IPS-11a (cell line): ENCODE results near the gene ACTN1.
"Not testable (repeated sequence)": the region's sequence is repeated elsewhere in the genome, so short reads cannot be mapped to it uniquely, and the experiment has no call there.

Source experiments
- H3K4me3 ChIP-seq: one replicate; pipeline ENCODE4 v1.5.1; 2013; ENCODE audit warnings: low read depth, low read length, control low read depth

Gene ACTN1

DNA sequence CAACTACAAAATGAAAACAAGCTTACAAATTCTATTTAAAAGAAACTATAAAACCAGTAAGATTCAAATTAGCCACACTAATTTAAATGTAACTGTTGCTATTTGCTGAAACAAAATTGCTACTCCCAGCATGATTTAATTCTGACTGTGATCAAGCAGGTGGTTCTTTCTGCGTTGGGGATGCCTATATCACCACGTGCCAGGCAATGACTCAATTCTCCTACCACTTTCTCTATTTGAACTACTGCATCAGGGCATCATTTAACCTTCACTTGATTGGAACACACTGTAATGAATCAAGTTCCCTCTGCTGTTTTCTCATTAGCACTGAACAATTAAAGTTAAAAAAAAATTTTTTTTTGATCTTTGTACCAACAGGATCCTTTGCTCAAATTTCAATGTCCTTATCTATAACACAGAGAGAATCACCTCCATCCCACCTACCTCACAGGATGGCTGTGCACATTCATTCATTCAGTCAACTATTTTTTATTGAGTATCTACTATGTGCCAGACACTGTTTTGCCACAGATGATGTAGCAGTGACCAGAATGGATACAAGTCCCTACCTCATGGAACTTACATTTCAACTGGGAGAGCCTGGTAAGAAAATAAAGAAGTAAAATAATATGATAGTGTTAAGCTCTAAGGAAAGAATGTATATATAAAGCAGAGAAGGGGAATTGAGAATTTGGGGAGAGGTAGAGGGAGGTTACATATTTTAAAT lies 8.0 kb upstream of the ACTN1 start:
- H3K4me3 ChIP-seq: no peak overlapping the region

- no peak overlapping the region for H3K4me3 ChIP-seq
These were observed 7.1 kb upstream of the ACTN1 start for GRCh38 chr14:68986225-68986624.

DNA sequence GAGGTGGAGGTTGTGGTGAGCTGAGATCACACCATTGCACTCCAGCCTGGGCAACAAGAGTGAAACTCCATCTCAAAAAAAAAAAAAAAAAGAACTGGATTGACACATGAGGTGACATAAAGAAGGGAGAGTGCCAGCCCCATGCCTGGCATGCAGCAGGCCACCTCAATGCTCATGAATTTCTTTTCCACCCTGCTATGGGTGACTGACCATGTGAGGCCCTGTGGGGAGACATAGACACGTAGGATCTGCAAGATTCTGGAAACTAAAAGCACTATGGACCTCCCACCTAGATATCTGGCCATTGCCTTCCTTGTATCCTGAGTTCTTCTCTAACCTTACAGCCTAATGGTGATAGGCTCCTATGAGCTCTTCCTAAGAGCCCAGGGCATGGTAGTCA lies 5.6 kb upstream of the ACTN1 start:
- H3K4me3 ChIP-seq: no peak overlapping the region

DNA sequence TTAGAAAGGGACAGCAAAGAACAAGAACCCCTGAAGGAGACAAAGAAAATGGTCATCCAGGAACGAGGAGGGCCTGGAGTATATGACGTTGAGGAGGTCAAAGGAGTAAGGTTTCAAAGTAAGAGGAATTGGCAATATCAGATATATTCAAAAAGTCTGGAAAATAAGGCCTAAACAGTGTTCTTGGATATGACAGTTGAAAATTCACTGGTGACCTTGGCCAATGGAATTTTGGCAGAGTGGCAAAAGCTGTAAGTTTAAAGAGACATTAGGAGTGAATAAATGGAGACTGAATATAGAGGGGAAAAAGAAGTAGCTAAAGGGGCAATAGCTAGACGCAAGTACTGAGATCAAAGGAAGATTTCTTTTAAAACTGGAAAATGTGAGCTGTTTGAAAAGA lies 4.1 kb upstream of the ACTN1 start:
- H3K4me3 ChIP-seq: no peak overlapping the region

GRCh38 chr14:68982581-68982980 lies 3.5 kb upstream of the ACTN1 start:
- no peak overlapping the region for H3K4me3 ChIP-seq

DNA sequence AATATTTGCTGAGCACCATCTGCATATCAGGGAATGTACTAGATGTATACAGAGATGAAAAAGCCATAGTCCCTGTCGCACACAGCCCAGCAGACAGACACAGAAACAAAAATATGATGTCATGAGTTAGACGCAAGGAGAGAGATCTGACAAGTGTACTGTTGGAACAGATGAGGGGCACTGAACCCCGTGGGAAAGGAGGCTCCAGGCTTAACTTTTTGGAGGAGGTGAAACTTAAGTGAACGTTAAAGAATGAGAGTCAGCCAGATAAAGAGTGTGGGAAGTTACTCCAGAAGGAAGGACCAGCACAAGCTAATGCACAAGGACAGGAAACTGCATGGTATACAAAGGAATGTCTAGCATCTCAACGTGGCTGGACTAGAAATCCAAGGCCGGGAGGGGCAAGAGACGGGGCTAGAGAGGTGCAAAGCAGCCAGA lies 2.5 kb upstream of the ACTN1 start:
- H3K4me3 ChIP-seq: no peak overlapping the region

DNA sequence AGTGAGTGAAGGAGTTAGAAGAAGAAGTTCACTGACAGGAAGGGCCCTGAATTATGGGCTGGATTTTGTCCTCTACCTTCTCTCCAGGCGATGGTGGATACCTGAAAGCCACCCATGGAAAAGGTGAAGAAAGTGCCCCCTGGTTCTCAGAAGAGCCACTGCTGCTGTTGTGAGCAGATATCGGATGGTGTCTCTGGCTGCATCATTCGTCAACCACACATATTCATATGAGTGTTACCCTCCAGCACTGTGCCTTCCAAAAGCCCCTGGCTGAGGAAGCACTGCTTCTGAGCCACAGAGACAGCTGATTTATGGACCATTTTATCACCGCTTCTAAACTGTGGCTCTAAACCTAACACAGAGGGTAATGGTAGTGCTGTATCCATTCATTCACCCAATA lies 2.0 kb upstream of the ACTN1 start:
- H3K4me3 ChIP-seq: no peak overlapping the region

DNA sequence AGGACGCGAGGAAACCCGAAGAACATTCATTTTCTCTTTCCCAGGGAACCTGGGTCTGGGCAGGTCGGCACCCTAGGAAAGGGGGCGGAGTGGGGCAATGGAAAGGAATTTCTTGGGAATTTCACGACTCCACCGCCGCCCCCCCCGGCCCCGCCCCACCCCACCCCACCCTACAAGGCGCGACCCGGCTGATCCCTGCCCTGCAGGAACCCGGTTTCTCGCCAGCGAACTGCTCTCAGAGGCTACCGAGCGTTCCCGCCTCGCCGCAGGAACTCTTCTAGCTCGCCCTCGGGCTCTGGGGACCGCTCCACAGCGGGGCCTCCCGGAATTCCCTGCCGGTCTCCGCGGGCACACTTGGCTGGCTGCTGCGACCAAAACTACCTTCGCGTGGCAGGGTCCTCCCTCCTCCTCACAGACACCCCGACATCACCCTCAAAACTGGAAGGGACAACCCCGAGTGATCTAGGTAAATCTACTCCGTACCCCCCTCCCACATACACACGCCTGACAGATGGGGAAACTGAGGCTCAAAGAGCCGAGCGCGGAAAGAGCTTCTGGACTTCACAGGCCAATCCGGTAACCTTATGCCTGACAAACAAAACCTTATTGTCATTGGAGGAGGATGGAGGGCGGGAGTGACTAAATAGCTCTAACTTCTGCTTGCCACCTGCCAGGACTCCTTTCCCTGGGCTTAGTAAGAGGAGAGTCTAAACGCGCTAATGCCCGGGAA lies 785 bp upstream of the ACTN1 start:
- H3K4me3 ChIP-seq: peak overlapping the region; percentile 65

DNA sequence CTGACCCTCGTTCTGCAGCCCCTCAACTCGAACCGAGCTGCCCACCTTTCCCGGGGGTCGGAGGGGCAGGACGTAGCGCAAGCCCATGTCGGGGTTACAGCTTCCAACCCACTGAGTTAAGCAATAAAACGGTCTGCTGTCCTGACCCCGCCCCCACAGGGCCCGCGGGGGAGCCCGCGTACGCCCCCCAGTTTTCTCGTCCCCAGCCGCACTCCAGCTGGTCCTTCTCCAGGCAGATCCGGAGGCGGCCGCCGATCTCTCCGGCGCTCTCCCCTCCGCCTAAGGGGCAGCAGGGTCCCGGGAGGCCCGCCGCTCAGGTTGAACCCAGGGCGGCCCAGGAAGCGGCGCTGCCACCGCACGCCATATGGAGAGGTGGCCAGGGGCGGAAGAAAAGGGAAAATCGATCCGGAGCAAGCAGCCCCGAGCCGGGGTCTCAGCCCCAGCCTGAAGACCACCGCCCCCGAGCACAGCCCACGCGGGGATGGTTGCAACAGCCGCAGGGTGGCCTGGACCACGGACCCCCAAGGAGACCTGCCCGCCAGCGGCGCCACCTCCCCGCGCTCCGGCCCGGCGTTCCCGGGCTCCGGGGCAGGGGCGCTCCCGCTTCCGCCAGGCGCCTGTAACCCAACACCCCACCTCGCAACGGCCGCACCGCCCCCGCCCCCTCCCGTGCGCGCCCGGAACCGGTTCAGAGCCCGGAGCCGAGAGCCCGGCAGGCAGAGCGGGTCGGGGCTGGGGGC lies 760 bp downstream of the ACTN1 start:
- peak overlapping the region; percentile 94 for H3K4me3 ChIP-seq

DNA sequence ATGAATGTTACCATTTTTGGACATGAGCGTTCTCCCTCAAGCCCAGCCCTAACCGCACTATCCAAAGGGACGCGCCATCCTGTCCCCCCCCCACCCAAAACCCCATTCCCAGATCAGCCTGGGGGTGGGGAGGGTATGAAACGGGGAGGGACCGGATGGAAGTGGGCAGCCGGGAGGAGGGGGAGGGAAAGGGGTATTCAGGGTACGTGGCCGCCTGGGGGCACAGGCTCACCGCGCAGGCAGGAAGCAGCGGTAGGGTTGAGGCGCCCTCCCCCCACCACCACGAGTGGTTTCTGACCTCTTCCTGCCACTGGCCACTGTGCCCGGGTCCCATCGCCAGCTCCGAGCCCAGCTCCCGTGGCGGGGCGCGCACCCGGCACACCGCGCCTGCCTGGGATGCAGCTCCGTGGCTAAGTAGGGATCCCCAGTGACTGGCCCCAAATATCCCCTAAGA lies 1.4 kb downstream of the ACTN1 start:
- H3K4me3 ChIP-seq: peak overlapping the region; percentile 94

DNA sequence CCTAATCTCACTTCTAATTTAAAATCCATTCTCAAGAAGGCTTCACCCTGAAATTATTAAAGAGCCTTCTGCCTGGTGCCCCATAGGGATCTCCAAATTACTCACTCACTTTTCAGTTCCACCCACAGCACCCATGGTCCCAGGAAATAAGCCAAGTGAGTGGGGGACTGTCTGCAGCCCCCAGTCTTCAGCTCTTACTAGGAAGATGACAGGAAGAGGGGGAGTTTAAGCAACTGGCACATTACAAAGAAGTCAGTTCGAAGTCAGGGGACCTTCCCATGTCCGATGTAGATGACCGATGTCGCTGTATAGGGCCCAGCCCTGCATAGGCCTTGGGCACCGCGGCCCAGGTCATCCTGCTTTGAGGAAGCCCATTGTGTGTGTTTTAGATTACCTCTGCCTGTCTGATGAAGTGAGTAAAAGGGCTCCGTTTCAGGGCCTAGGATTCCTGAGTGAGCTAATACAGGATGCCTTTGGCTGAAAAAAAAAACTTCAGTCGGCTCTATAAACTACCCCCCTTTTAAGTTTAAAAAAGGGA lies 1.9 kb downstream of the ACTN1 start:
- H3K4me3 ChIP-seq: peak overlapping the region; percentile 94

GRCh38 chr14:68976160-68977067 lies 2.7 kb downstream of the ACTN1 start:
- H3K4me3 ChIP-seq: no peak overlapping the region

- no peak overlapping the region for H3K4me3 ChIP-seq
These were observed 3.4 kb downstream of the ACTN1 start for GRCh38 chr14:68975667-68976066.

GRCh38 chr14:68974759-68975347 lies 4.2 kb downstream of the ACTN1 start:
- H3K4me3 ChIP-seq: no peak overlapping the region

DNA sequence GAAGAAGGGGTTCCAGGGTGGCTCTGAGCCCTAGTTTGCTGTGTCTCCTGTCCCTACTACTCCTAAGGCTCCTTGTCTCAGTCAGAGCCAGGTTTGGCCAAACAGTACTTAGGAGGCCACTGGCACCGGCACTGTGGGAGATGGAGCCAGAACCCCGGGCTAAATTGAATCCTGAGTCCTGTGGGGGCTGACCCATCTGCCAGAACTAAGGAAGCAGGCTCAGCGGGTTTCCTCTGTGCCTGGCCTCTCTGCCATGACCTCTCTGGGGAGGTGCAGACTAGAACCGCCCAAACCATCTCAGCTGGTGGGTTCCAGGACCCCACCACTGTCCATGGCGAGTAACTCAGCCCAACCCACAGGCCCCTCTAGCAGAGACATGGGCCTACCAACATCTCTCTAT lies 5.5 kb downstream of the ACTN1 start:
- no peak overlapping the region for H3K4me3 ChIP-seq

GRCh38 chr14:68973219-68973565 lies 5.9 kb downstream of the ACTN1 start:
- not testable (repeated sequence) for H3K4me3 ChIP-seq

- H3K4me3 ChIP-seq: no peak overlapping the region
These were observed 6.4 kb downstream of the ACTN1 start for GRCh38 chr14:68972507-68973218.

DNA sequence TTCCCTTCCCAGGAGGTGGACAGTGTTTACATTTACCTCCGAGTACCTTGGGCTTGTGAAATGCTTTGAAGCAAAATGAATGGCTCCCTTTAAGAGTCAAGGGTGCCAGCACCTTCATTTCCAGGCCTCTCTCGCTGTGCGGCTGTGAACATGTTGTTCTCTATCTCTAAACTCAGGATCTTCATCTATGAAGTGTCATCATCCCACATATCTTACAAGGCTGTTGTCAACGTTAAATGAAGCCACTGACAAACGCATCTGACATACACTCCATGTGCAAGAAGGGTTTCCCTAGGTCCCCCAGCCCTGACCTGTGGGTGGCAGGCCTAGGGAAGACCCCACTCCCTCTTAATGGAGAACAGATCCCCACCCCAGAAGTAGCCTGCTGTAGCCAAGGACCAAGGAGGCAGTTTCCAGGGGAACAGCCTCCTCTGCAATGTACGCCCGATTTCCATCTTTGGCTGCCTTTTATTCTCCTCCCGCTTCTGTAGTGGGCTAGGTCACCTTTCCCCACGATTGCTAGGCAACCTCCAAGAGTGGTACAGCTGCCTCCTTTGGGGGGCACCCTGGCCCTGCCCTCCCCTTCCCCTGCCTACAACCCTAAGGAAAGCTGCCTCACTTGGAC lies 7.6 kb downstream of the ACTN1 start:
- H3K4me3 ChIP-seq: no peak overlapping the region

- H3K4me3 ChIP-seq: no peak overlapping the region
These were observed 8.4 kb downstream of the ACTN1 start for GRCh38 chr14:68970736-68971135.
